Measurements from ENCODE around the gene ARL8A.

Gene ARL8A

GRCh38 chr1:202164271-202165037 is 19.9 kb upstream of the ARL8A start:
- H3K4ac ChIP-seq (ENCODE audit: low read depth, low read length) = no peak overlapping the region
- H2AK5ac ChIP-seq (ENCODE audit: low read length) = no peak overlapping the region
- no peak overlapping the region for H3K4me2 ChIP-seq (ENCODE audit: low read length)
- H3K4me3 ChIP-seq (ENCODE audit: low read length) = no peak overlapping the region
- H3K79me1 ChIP-seq (ENCODE audit: low read length) = no peaks in the 10 kb centered on the region
- H3K9ac ChIP-seq (ENCODE audit: low read length) = no peak overlapping the region
- H3K56ac ChIP-seq (ENCODE audit: low read length) = no peak overlapping the region
- DNase-seq = no peak
- no peak overlapping the region for H2BK120ac ChIP-seq (ENCODE audit: low read depth, low read length)
- H3K27ac ChIP-seq (ENCODE audit: low read depth, low read length) = no peak overlapping the region
- H3K79me2 ChIP-seq (ENCODE audit: control insufficient read depth, insufficient read depth, low read length) = no peaks in the 10 kb centered on the region
- no peak overlapping the region for H2BK5ac ChIP-seq (ENCODE audit: low read length)
- no peak overlapping the region for H2BK15ac ChIP-seq (replicated peaks; ENCODE audit: low read depth)
- H3K36me3 ChIP-seq (ENCODE audit: control insufficient read depth, insufficient read depth, low read length) = no peaks in the 10 kb centered on the region
- H3K27me3 ChIP-seq (ENCODE audit: insufficient read depth, low read length, poor library complexity) = no peaks in the 10 kb centered on the region
- H3K4me1 ChIP-seq (ENCODE audit: control insufficient read depth, low read depth, low read length) = peaks cover 22% of the 10 kb centered on the region
- no peak overlapping the region for H3K23ac ChIP-seq (ENCODE audit: low read length)
- H3K18ac ChIP-seq (ENCODE audit: low read length) = no peak overlapping the region
- no peak overlapping the region for H4K5ac ChIP-seq (ENCODE audit: low read length)
- WGBS (ENCODE audit: extremely low coverage, insufficient coverage, low lambda C conversion rate) = no CpG with 5 or more reads among the region's 11 CpGs
- H4K8ac ChIP-seq (ENCODE audit: low read depth, low read length) = no peak overlapping the region

- H3K79me2 ChIP-seq (ENCODE audit: control insufficient read depth, insufficient read depth, low read length) = no peaks in the 10 kb centered on the region
- H3K36me3 ChIP-seq (ENCODE audit: control insufficient read depth, insufficient read depth, low read length) = no peaks in the 10 kb centered on the region
- H3K4me2 ChIP-seq (ENCODE audit: low read length) = no peak overlapping the region
- no peak overlapping the region for H3K23ac ChIP-seq (ENCODE audit: low read length)
- H3K4me3 ChIP-seq (ENCODE audit: low read length) = no peak overlapping the region
- no peak overlapping the region for H2BK5ac ChIP-seq (ENCODE audit: low read length)
- H2BK15ac ChIP-seq (replicated peaks; ENCODE audit: low read depth) = no peak overlapping the region
- H2BK120ac ChIP-seq (ENCODE audit: low read depth, low read length) = no peak overlapping the region
- no peak overlapping the region for H3K27ac ChIP-seq (ENCODE audit: low read depth, low read length)
- peak overlapping the region; percentile 3 for H3K56ac ChIP-seq (ENCODE audit: low read length)
- H4K8ac ChIP-seq (ENCODE audit: low read depth, low read length) = no peak overlapping the region
- peak overlapping the region; percentile 9 for H2AK5ac ChIP-seq (ENCODE audit: low read length)
- H4K5ac ChIP-seq (ENCODE audit: low read length) = no peak overlapping the region
- no peak for DNase-seq
- H3K27me3 ChIP-seq (ENCODE audit: insufficient read depth, low read length, poor library complexity) = no peaks in the 10 kb centered on the region
- no peak overlapping the region for H3K9ac ChIP-seq (ENCODE audit: low read length)
- H3K4me1 ChIP-seq (ENCODE audit: control insufficient read depth, low read depth, low read length) = peaks cover 26% of the 10 kb centered on the region
- no CpG with 5 or more reads among the region's 12 CpGs for WGBS (ENCODE audit: extremely low coverage, insufficient coverage, low lambda C conversion rate)
- H3K4ac ChIP-seq (ENCODE audit: low read depth, low read length) = no peak overlapping the region
- H3K18ac ChIP-seq (ENCODE audit: low read length) = no peak overlapping the region
- no peaks in the 10 kb centered on the region for H3K79me1 ChIP-seq (ENCODE audit: low read length)
Measured at GRCh38 chr1:202163281-202164270, 19.0 kb upstream of the ARL8A start.

- Histone ChIP-seq H3K4me2 (ENCODE audit: low read length) (no peak overlapping the region), H2AK5ac (ENCODE audit: low read length) (no peak overlapping the region)
Measured at GRCh38 chr1:202162418-202163280, 18.1 kb upstream of the ARL8A start.

GRCh38 chr1:202162047-202162417 is 17.5 kb upstream of the ARL8A start:
- Histone ChIP-seq H3K56ac (ENCODE audit: low read length) (peak overlapping the region; percentile 61), H4K5ac (ENCODE audit: low read length) (no peak overlapping the region), H3K18ac (ENCODE audit: low read length) (peak overlapping the region; percentile 19), H3K36me3 (ENCODE audit: control insufficient read depth, insufficient read depth, low read length) (no peaks in the 10 kb centered on the region), H3K27me3 (ENCODE audit: insufficient read depth, low read length, poor library complexity) (no peaks in the 10 kb centered on the region), H3K79me2 (ENCODE audit: control insufficient read depth, insufficient read depth, low read length) (no peaks in the 10 kb centered on the region), H3K4me2 (ENCODE audit: low read length) (no peak overlapping the region), H3K9ac (ENCODE audit: low read length) (no peak overlapping the region), H2BK5ac (ENCODE audit: low read length) (peak overlapping the region; percentile 69), H3K79me1 (ENCODE audit: low read length) (no peaks in the 10 kb centered on the region), H3K4me1 (ENCODE audit: control insufficient read depth, low read depth, low read length) (peaks cover 26% of the 10 kb centered on the region), H4K8ac (ENCODE audit: low read depth, low read length) (no peak overlapping the region), H3K4ac (ENCODE audit: low read depth, low read length) (no peak overlapping the region), H2BK120ac (ENCODE audit: low read depth, low read length) (no peak overlapping the region), H3K23ac (ENCODE audit: low read length) (no peak overlapping the region), H3K4me3 (ENCODE audit: low read length) (no peak overlapping the region), H3K27ac (ENCODE audit: low read depth, low read length) (no peak overlapping the region), H2AK5ac (ENCODE audit: low read length) (no peak overlapping the region), H2BK15ac (replicated peaks; ENCODE audit: low read depth) (no peak overlapping the region)
- DNase-seq = no peak
- no CpG with 5 or more reads among the region's 4 CpGs for WGBS (ENCODE audit: extremely low coverage, insufficient coverage, low lambda C conversion rate)

More at GRCh38 chr1:202162418-202163280, 18.1 kb upstream of the ARL8A start:
- Histone ChIP-seq H3K27me3 (ENCODE audit: insufficient read depth, low read length, poor library complexity) (no peaks in the 10 kb centered on the region), H3K56ac (ENCODE audit: low read length) (peak overlapping the region; percentile 61), H3K9ac (ENCODE audit: low read length) (no peak overlapping the region), H2BK15ac (replicated peaks; ENCODE audit: low read depth) (no peak overlapping the region), H2BK120ac (ENCODE audit: low read depth, low read length) (no peak overlapping the region), H3K36me3 (ENCODE audit: control insufficient read depth, insufficient read depth, low read length) (no peaks in the 10 kb centered on the region), H3K79me1 (ENCODE audit: low read length) (no peaks in the 10 kb centered on the region), H3K79me2 (ENCODE audit: control insufficient read depth, insufficient read depth, low read length) (no peaks in the 10 kb centered on the region), H2BK5ac (ENCODE audit: low read length) (peak overlapping the region; percentile 82), H3K4ac (ENCODE audit: low read depth, low read length) (no peak overlapping the region), H3K18ac (ENCODE audit: low read length) (no peak overlapping the region), H4K8ac (ENCODE audit: low read depth, low read length) (no peak overlapping the region), H3K4me1 (ENCODE audit: control insufficient read depth, low read depth, low read length) (peaks cover 26% of the 10 kb centered on the region), H3K23ac (ENCODE audit: low read length) (no peak overlapping the region), H3K4me3 (ENCODE audit: low read length) (no peak overlapping the region), H3K27ac (ENCODE audit: low read depth, low read length) (no peak overlapping the region), H4K5ac (ENCODE audit: low read length) (no peak overlapping the region)
- no CpG with 5 or more reads among the region's 15 CpGs for WGBS (ENCODE audit: extremely low coverage, insufficient coverage, low lambda C conversion rate)
- no peak for DNase-seq

- Histone ChIP-seq H3K79me1 (ENCODE audit: low read length) (no peaks in the 10 kb centered on the region), H4K8ac (ENCODE audit: low read depth, low read length) (no peak overlapping the region), H3K27ac (ENCODE audit: low read depth, low read length) (no peak overlapping the region), H3K4me2 (ENCODE audit: low read length) (no peak overlapping the region), H3K4ac (ENCODE audit: low read depth, low read length) (no peak overlapping the region), H3K9ac (ENCODE audit: low read length) (no peak overlapping the region), H2BK5ac (ENCODE audit: low read length) (peak overlapping the region; percentile 27), H3K4me3 (ENCODE audit: low read length) (no peak overlapping the region), H3K36me3 (ENCODE audit: control insufficient read depth, insufficient read depth, low read length) (no peaks in the 10 kb centered on the region), H2BK120ac (ENCODE audit: low read depth, low read length) (no peak overlapping the region), H3K4me1 (ENCODE audit: control insufficient read depth, low read depth, low read length) (peaks cover 26% of the 10 kb centered on the region), H3K18ac (ENCODE audit: low read length) (peak overlapping the region; percentile 19), H3K23ac (ENCODE audit: low read length) (peak overlapping the region; percentile 91), H3K27me3 (ENCODE audit: insufficient read depth, low read length, poor library complexity) (no peaks in the 10 kb centered on the region), H3K79me2 (ENCODE audit: control insufficient read depth, insufficient read depth, low read length) (no peaks in the 10 kb centered on the region), H3K56ac (ENCODE audit: low read length) (peak overlapping the region; percentile 66), H2AK5ac (ENCODE audit: low read length) (peak overlapping the region; percentile 7), H4K5ac (ENCODE audit: low read length) (no peak overlapping the region), H2BK15ac (replicated peaks; ENCODE audit: low read depth) (no peak overlapping the region)
- no CpG with 5 or more reads among the region's 22 CpGs for WGBS (ENCODE audit: extremely low coverage, insufficient coverage, low lambda C conversion rate)
- no peak for DNase-seq
Measured at GRCh38 chr1:202161151-202162046, 16.9 kb upstream of the ARL8A start.

All from mesendoderm (in vitro differentiated cells).